C4-2B (cell line): Measurements from ENCODE around the gene MOAP1.

Source experiments
- CTCF ChIP-seq: fragments of 450-650 bp; conservative IDR thresholded peaks from 2 replicates; pipeline ENCODE4 v1.5.1; 2017; ENCODE audit warnings: mild to moderate bottlenecking
- ZFX ChIP-seq: fragments of 450-650 bp; IDR thresholded peaks from 2 replicates; pipeline ENCODE4 v1.6.1; 2017

GRCh38 chr14:93232159-93232558 is 47.5 kb upstream of the MOAP1 start:
- TF ChIP-seq CTCF (no peak), ZFX (no peak)
